Activated CD4-positive, alpha-beta T cell treated with anti-CD3 and anti-CD28 coated beads, Interleukin-2, amount 10 ng/mL, durations not matched to agents 7 days and 5 days (primary cell): Measurements from ENCODE around the gene ZNF609. TPM values are rescaled to one million over a fixed set of nuclear protein-coding genes. Genes with fewer than 3 reads are reported as not detected.

Source experiments
- CTCF ChIA-PET: fragments of 350-600 bp; sonication (Branson Sonifier 250); formaldehyde crosslinking; loops from one replicate; lab custom pipeline; 2021; ENCODE audit warnings: antibody characterized with exemption; lab: Charles Lee
- POLR2A ChIA-PET: fragments of 350-600 bp; sonication (Branson Sonifier 250); formaldehyde crosslinking; loops from one replicate; lab custom pipeline; 2021; ENCODE audit warnings: antibody characterized with exemption; lab: Charles Lee
- DNase-seq: peaks from one replicate; pipeline ENCODE4 v3.0.0-alpha.2; 2020
- H3K27ac Mint-ChIP-seq: one replicate; pipeline ENCODE4 v1.8.0; 2021; ENCODE audit warnings: mild to moderate bottlenecking, moderate library complexity, mixed read lengths
- H3K27me3 Mint-ChIP-seq: one replicate; pipeline ENCODE4 v1.8.0; 2021; ENCODE audit warnings: mixed read lengths
- H3K36me3 Mint-ChIP-seq: one replicate; pipeline ENCODE4 v1.8.0; 2021; ENCODE audit warnings: low read depth, mixed read lengths
- H3K4me1 Mint-ChIP-seq: one replicate; pipeline ENCODE4 v1.8.0; 2021; ENCODE audit warnings: mixed read lengths
- H3K4me3 Mint-ChIP-seq: one replicate; pipeline ENCODE4 v1.8.0; 2021; ENCODE audit warnings: mild to moderate bottlenecking, moderate library complexity, mixed read lengths
- H3K9me3 Mint-ChIP-seq: one replicate; pipeline ENCODE4 v1.8.0; 2021; ENCODE audit warnings: mixed read lengths
- total RNA-seq, 2 experiments: library from RNA; stranded (reverse); gene quantifications; one replicate each; pipeline ENCODE4 v1.2.3, GENCODE V29; 2021

The ZNF609 gene
- total RNA-seq, 2 experiments from 2014 or later: 38.9 to 42.1 TPM

DNA sequence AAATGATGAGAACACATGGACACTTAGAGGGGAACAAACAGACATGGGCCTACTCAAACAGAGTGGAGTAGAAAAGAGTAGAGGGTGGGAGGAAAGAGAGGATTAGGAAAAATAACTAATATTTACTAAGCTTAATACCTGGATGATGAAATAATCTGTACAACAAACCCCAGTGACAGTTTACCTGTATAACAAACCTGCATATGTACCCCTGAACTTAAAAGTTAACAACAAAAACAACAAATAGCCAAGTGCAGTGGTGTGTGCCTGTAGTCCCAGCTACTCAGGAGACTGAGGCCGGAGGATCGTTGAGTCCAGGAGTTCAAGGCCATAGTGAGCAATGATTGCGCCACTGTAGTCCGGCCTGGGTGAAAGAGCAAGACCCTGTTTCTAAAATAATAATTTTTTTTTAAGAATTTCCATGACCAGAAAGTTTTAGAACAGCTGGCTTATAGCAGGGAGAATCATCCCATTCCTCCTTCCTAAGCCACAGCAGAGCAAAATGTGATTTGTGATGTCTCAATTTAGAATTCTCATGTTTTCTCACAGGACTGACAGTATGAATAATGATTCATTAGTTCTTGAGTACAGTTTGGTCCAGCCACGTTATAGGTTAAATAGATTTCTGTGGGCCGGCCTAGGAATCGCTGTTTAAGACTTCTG, 150.0 kb downstream of the ZNF609 start:
- Mint-ChIP-seq H3K36me3 (peaks cover 8% of the 10 kb centered on the region), H3K27me3 (no peaks in the 10 kb centered on the region), H3K27ac (peak overlapping the region; percentile 10), H3K9me3 (no peaks in the 10 kb centered on the region), H3K4me3 (no peak overlapping the region), H3K4me1 (peaks cover 34% of the 10 kb centered on the region)
- ChIA-PET CTCF (interaction anchor here (0.6 to 1.5 kb wide), 4 partner anchors 21 to 1392 kb away, joined by 3 read pairs; no protein-coding TSS in a partner anchor), POLR2A (no interaction called here)
- DNase-seq: no peak

DNA sequence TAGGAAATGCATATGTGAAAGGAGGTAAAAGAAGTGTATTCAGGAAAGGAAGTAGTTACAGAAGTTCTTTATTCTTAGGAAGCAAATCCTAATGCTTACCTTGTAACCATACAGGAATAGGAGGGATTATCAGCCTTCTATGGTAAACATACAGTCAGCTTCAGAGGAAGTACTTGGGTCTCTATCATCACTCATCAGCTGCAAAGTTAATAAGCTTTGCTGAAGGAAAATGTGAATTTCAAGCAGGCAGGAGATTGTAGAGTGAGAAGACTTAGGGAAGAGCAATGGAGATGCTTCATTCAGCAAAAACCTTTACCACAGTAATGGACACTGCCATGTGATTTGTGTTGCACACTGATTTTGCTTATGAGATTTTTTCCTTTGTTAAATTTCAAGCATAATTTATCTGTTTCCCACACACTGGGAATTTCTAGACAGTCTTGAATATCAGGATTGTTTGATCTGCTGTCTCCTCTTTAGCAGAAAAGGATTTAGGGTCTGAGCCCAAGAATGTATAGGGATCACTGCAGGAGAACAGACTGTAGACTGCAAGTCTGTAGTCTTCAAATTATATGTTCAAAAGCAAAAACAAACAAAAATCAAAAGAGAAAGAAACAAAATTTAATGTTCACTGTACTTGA, 150.8 kb downstream of the ZNF609 start:
- H3K4me1 Mint-ChIP-seq: peaks cover 42% of the 10 kb centered on the region

DNA sequence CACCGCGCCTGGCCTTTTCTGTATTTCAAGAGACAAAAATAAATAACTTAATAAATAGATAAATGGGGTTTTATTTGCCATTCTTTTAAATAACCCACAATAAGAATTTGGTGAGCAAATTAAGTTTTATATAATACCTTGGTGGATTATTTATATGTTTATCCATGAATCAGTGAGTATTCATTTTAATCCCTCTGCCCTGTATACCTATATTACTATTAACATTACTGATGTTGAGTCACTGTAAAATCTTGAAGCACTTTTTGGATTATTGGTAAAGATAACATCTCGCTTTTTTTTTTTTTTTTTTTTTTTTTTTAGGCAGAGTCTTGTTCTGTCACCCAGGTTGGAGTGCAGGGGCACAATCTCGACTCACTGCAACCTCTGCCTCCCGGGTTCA, 154.1 kb downstream of the ZNF609 start:
- Mint-ChIP-seq H3K9me3 (no peaks in the 10 kb centered on the region), H3K36me3 (peaks cover 21% of the 10 kb centered on the region), H3K4me1 (peaks cover 52% of the 10 kb centered on the region), H3K27ac (no peak overlapping the region), H3K27me3 (no peaks in the 10 kb centered on the region), H3K4me3 (no peak overlapping the region)
- ChIA-PET POLR2A (no interaction called here), CTCF (no interaction called here)
- no peak for DNase-seq

More for the DNA sequence above, 150.8 kb downstream of the ZNF609 start:
- peaks cover 16% of the 10 kb centered on the region for H3K36me3 Mint-ChIP-seq
- POLR2A ChIA-PET: no interaction called here
- no peaks in the 10 kb centered on the region for H3K9me3 Mint-ChIP-seq
- H3K27me3 Mint-ChIP-seq: no peaks in the 10 kb centered on the region
- no peak overlapping the region for H3K4me3 Mint-ChIP-seq
- CTCF ChIA-PET: interaction anchor here (1.5 kb wide), 1 partner anchor 23 kb away, joined by 3 read pairs; no protein-coding TSS in a partner anchor
- peak overlapping the region; percentile 10 for H3K27ac Mint-ChIP-seq
- no peak for DNase-seq

DNA sequence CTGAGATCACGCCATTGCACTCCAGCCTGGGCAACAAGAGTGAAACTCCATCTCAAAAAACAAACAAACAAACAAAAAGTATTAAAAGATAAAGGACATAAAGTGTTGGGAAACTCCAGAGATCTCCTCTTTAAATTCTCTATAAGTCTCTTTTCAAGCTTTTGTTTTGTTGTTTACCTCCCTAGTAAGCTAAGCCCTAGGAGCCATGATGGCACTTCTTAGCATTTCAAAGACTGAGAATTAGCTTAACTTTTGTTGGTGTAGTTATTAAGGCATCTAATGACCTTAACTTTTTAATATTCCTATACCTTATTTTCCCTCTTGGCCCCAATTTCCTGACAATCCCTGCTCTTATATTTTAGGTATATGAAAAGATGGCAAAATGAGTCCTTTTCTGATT, 157.3 kb downstream of the ZNF609 start:
- DNase-seq: no peak
- Mint-ChIP-seq H3K4me1 (peaks cover 67% of the 10 kb centered on the region), H3K27ac (peak overlapping the region; percentile 4), H3K27me3 (no peaks in the 10 kb centered on the region), H3K4me3 (no peak overlapping the region), H3K36me3 (peaks cover 30% of the 10 kb centered on the region), H3K9me3 (no peaks in the 10 kb centered on the region)
- ChIA-PET POLR2A (no interaction called here), CTCF (interaction anchor here (0.6 to 1.2 kb wide), 3 partner anchors 12 to 85 kb away, joined by 3 to 4 read pairs (median 3); no protein-coding TSS in a partner anchor)

DNA sequence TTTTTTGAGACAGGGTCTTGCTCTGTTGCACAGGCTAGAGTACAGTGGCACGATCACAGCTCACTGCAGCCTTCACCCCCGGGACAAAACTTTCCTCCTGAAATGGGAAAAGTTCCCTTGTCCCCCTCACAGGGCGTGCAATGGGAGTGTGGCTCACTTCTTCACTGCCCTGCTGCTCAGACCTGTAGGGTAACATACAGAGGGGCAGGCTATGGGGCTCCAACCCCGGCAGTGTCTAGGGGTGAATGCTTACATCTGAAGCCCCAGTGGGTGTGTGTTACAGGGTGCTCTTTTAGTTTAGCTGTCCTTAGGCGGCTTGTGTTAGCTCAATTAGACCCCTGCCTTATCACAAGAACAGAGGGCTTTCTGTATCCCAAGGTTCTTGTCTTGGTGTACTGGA, 157.8 kb downstream of the ZNF609 start:
- CTCF ChIA-PET: interaction anchor here (0.6 to 1.5 kb wide), 4 partner anchors 10 to 86 kb away, joined by 3 to 4 read pairs (median 3); no protein-coding TSS in a partner anchor
- POLR2A ChIA-PET: no interaction called here
- DNase-seq: no peak
- no peak overlapping the region for H3K4me3 Mint-ChIP-seq
- peaks cover 71% of the 10 kb centered on the region for H3K4me1 Mint-ChIP-seq
- peaks cover 28% of the 10 kb centered on the region for H3K36me3 Mint-ChIP-seq
- H3K27ac Mint-ChIP-seq: no peak overlapping the region
- H3K27me3 Mint-ChIP-seq: no peaks in the 10 kb centered on the region
- no peaks in the 10 kb centered on the region for H3K9me3 Mint-ChIP-seq

DNA sequence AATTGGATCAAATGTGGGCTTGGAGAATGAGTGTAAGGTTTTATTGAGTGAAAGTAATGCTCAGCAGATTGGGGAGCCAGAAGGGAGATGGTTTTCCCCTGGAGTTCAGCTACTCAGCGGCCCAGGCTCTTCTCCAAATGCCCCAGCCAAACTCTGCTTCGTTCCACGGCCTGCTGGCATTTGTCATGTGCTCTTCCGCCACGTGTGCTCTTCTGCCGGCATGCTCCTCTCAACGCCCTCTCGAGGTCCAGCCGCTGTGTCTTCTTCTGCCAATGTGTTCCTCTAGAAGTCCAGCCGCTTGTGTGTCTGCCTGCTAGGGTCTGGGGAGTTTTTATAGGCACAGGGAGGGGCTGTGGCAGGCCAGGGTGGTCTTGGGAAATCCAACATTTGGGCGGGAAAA, 158.2 kb downstream of the ZNF609 start:
- POLR2A ChIA-PET: no interaction called here
- Mint-ChIP-seq H3K9me3 (no peaks in the 10 kb centered on the region), H3K4me3 (no peak overlapping the region), H3K36me3 (peaks cover 30% of the 10 kb centered on the region), H3K27ac (no peak overlapping the region), H3K27me3 (no peaks in the 10 kb centered on the region), H3K4me1 (peaks cover 75% of the 10 kb centered on the region)
- CTCF ChIA-PET: interaction anchor here (1.2 to 1.5 kb wide), 2 partner anchors 10 to 11 kb away, joined by 3 read pairs; no protein-coding TSS in a partner anchor
- no peak for DNase-seq

DNA sequence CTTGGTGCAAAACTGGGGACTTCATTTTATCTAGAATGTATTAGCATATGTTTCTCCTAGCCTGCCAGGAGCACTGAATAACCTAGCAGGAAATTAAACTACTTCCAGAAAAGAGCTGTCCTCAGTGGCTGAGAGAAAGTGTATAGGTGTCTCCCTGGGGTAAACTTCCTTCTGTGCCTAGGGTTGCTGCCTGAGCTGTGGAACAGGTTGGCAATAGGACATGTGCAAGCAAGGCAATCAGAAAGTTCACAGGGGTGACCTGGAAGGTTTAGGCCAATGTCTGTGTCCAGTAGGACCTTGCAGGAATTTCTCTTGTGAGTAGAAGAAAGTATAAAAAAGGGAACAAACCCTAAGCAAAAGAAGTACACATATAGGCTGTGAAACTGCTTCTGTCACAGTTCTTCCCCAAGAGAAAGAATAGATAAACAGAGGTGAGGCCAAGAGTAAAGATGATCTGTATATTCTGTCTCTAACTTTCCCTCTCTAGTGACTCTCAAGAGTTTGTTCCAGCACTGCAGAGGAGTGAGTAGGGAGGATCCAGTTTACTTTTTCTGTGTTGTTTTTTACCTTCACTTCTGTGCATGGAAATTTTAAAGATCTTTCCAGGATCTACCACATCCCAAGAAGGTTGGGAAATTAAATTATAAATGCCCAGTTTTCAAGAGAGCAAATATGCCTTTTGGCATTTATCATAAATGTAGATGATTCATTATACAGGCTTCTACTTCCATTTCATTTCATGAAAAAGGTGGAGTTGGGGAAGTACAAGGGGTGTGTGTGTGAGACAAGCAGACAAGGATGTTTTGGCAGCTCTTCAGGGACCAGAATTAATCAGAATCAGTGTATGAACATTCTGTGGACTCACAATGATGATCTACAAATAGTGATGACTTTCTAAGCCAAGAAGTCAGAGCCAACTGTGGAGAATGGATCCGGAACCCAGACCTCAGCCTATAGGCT, 159.8 kb downstream of the ZNF609 start:
- ChIA-PET CTCF (interaction anchor here (0.9 to 1.3 kb wide), 3 partner anchors 11 to 89 kb away, joined by 3 read pairs; no protein-coding TSS in a partner anchor), POLR2A (no interaction called here)
- peak overlapping the region; percentile 80 for H3K27ac Mint-ChIP-seq
- no peak for DNase-seq
- no peak overlapping the region for H3K4me3 Mint-ChIP-seq
- H3K9me3 Mint-ChIP-seq: no peaks in the 10 kb centered on the region
- H3K27me3 Mint-ChIP-seq: no peaks in the 10 kb centered on the region
- H3K36me3 Mint-ChIP-seq: peaks cover 36% of the 10 kb centered on the region
- H3K4me1 Mint-ChIP-seq: peaks cover 86% of the 10 kb centered on the region

DNA sequence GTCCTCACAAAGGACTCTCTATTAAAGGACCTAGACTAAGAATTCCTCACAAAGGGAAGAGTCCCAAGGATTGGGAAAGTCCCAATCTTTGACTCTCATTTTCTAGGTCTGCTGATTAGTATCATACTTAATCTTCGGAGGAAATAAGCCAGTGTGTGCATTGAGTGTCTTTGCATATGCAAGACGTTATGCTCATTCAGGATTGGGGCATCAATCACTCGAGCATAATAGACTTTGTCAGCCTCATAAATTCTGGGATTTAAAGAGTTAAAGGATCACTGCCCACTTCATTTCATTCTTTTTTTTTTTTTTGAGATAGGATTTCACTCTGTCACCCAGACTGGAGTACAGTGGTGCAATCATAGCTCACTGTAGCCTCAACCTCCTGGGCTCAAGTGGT, 160.7 kb downstream of the ZNF609 start:
- ChIA-PET POLR2A (no interaction called here), CTCF (interaction anchor here (0.6 to 1.2 kb wide), 3 partner anchors 10 to 1944 kb away, joined by 3 read pairs; no protein-coding TSS in a partner anchor)
- no peak overlapping the region for H3K4me3 Mint-ChIP-seq
- H3K27me3 Mint-ChIP-seq: no peaks in the 10 kb centered on the region
- DNase-seq: no peak
- peaks cover 80% of the 10 kb centered on the region for H3K4me1 Mint-ChIP-seq
- peak overlapping the region; percentile 92 for H3K27ac Mint-ChIP-seq
- H3K9me3 Mint-ChIP-seq: no peaks in the 10 kb centered on the region
- H3K36me3 Mint-ChIP-seq: peaks cover 29% of the 10 kb centered on the region

DNA sequence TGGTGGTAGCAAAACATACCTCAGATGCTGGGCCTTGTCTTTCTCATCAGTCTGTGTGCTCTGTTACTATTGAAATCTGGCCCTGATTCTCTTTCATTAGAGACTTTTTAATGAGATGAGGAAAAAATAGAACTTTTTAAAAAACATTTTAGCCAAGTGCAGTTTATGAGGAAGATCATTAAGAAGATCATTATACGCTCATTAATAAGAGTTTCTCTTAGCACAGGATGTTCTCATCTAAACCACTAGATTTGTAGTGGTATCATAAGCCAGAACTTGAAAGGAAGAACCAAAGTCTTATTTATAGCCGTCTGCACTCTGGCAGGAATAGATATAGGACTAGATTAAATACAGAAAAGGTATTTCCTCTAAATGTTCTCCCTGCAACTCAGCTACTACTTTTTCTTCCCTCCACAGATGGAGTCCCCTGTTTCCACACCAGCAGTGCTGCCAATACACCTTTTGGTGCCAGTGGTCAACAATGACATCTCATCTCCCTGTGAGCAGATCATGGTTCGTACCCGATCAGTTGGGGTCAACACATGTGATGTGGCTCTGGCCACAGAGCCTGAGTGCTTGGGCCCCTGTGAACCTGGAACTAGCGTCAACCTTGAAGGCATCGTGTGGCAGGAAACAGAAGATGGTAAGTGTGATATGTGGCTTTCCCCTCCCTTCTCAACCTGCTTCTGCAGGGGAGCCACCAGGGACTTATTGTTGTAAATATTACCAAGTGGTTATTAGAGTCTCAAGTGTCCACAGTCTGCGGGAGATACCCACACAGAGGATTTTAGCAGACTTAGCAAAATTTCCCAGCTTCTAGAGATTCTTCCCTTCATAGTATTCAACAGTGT, 162.3 kb downstream of the ZNF609 start:
- no peaks in the 10 kb centered on the region for H3K9me3 Mint-ChIP-seq
- peaks cover 35% of the 10 kb centered on the region for H3K36me3 Mint-ChIP-seq
- CTCF ChIA-PET: no interaction called here
- H3K27ac Mint-ChIP-seq: peak overlapping the region; percentile 92
- DNase-seq: peak; percentile 74
- H3K27me3 Mint-ChIP-seq: no peaks in the 10 kb centered on the region
- POLR2A ChIA-PET: no interaction called here
- H3K4me1 Mint-ChIP-seq: peaks cover 90% of the 10 kb centered on the region
- H3K4me3 Mint-ChIP-seq: peak overlapping the region; percentile 31

DNA sequence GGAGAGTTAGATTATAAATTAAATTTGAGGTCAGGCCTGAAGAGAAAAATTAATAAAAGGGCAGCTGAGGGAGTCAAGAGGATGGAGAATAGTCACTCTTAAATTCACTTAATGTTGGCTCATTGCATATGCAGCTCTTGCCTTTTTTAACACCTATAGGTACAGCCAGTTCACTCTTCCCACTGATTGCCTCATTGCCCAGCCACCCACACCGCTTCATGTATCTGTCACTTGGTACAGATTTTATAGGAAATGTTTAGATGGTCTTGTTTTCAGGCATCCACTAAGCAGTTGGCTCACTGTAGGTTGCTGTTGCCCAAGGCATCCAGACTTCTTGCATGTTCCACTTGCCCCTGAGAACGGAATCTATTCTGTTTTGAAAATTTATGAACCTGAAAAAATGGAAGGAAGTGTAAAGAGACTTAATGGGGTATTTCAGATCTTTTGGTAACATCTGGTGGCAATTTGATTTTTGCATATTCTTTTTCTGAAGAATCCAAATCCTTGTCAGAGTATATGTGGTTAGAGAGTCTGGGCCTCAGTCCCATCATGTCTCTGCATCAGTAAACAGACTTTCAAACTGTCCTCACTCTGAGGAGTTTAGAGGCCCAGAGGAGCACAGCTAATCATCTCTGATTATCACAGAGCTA, 163.1 kb downstream of the ZNF609 start:
- Mint-ChIP-seq H3K4me1 (peaks cover 84% of the 10 kb centered on the region), H3K27ac (peak overlapping the region; percentile 92), H3K36me3 (peaks cover 31% of the 10 kb centered on the region), H3K27me3 (no peaks in the 10 kb centered on the region), H3K9me3 (no peaks in the 10 kb centered on the region), H3K4me3 (peak overlapping the region; percentile 31)
- POLR2A ChIA-PET: no interaction called here
- no peak for DNase-seq
- CTCF ChIA-PET: interaction anchor here (0.6 kb wide), 2 partner anchors 142 to 529 kb away, joined by 3 to 5 read pairs; no protein-coding TSS in a partner anchor

DNA sequence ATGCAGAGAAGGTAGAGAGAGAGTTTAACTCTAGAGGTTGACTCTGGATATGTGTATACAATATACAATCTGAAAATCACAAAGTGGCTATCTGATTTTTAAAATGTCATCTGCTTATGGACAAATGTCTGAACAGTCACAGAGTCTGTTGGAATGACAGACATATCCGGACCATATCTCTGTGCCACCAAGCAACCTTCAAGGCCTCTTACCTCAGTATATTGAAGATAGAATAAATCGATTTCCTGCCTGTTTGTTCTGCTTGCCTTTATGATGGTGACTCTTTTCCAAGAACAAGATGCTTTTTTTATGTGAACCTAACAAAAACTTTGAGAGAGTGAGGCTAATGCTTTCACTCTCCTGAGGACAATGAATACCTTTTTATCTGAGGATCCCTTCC, 163.9 kb downstream of the ZNF609 start:
- POLR2A ChIA-PET: no interaction called here
- CTCF ChIA-PET: no interaction called here
- H3K27me3 Mint-ChIP-seq: no peaks in the 10 kb centered on the region
- peak; percentile 10 for DNase-seq
- H3K9me3 Mint-ChIP-seq: no peaks in the 10 kb centered on the region
- peaks cover 81% of the 10 kb centered on the region for H3K4me1 Mint-ChIP-seq
- H3K36me3 Mint-ChIP-seq: peaks cover 36% of the 10 kb centered on the region
- H3K4me3 Mint-ChIP-seq: peak overlapping the region; percentile 50
- H3K27ac Mint-ChIP-seq: peak overlapping the region; percentile 92
